Lower leg skin (tissue), 3 donors: ENCODE data around the gene SAE1.

Source experiments
- POLR2A ChIP-seq, 2 donors: fragments of 450-650 bp; IDR thresholded peaks; one replicate each; pipeline ENCODE4 v1.6.1; 2016 to 2017; ENCODE audit warnings: antibody characterized with exemption in 2 of 2, mild to moderate bottlenecking in 1 of 2, moderate library complexity in 1 of 2
- TF ChIP-seq, protein P1 (sequence below), 3 donors: fragments of 450-650 bp; IDR thresholded peaks; one replicate each; pipeline ENCODE4 v1.5.1; 2016; ENCODE audit warnings: antibody characterized with exemption in 3 of 3, mild to moderate bottlenecking in 3 of 3, moderate library complexity in 2 of 3

GRCh38 chr19:47109177-47109540 lies 21.5 kb upstream of the SAE1 start:
- TF ChIP-seq, protein P1, sequence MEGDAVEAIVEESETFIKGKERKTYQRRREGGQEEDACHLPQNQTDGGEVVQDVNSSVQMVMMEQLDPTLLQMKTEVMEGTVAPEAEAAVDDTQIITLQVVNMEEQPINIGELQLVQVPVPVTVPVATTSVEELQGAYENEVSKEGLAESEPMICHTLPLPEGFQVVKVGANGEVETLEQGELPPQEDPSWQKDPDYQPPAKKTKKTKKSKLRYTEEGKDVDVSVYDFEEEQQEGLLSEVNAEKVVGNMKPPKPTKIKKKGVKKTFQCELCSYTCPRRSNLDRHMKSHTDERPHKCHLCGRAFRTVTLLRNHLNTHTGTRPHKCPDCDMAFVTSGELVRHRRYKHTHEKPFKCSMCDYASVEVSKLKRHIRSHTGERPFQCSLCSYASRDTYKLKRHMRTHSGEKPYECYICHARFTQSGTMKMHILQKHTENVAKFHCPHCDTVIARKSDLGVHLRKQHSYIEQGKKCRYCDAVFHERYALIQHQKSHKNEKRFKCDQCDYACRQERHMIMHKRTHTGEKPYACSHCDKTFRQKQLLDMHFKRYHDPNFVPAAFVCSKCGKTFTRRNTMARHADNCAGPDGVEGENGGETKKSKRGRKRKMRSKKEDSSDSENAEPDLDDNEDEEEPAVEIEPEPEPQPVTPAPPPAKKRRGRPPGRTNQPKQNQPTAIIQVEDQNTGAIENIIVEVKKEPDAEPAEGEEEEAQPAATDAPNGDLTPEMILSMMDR (IDR thresholded peaks at IDR 0.05): no peak
- TF ChIP-seq POLR2A (IDR thresholded peaks at IDR 0.05): no peak
